KMS-11 (cell line): Measurements from ENCODE around the gene CACNA1E.

Experiments used
- H2AFZ ChIP-seq: fragments of 200-600 bp; sonication (generic); 2 replicates; pipeline ENCODE4 v1.6.1; 2016; ENCODE audit warnings: antibody characterized with exemption, mixed run types, low read depth
- H3K27ac ChIP-seq: fragments of 200-600 bp; sonication (generic); 2 replicates; pipeline ENCODE4 v1.6.1; 2016; ENCODE audit warnings: mild to moderate bottlenecking, mixed run types
- H3K27me3 ChIP-seq: fragments of 200-600 bp; sonication (generic); 2 replicates; pipeline ENCODE4 v1.6.1; 2017; ENCODE audit warnings: mild to moderate bottlenecking, low read depth, mixed run types, moderate library complexity; ENCODE audit not compliant: insufficient read depth
- H3K36me3 ChIP-seq: fragments of 200-600 bp; sonication (generic); 2 replicates; pipeline ENCODE4 v1.6.1; 2017; ENCODE audit warnings: mild to moderate bottlenecking, mixed run types; ENCODE audit not compliant: insufficient read depth
- H3K4me1 ChIP-seq: fragments of 200-600 bp; sonication (generic); 2 replicates; pipeline ENCODE4 v1.6.1; 2016; ENCODE audit warnings: mild to moderate bottlenecking, low read depth, mixed run types; ENCODE audit not compliant: poor library complexity, severe bottlenecking
- H3K4me2 ChIP-seq: fragments of 200-600 bp; sonication (generic); 2 replicates; pipeline ENCODE4 v1.7.0; 2016; ENCODE audit warnings: mild to moderate bottlenecking, mixed run types
- H3K4me3 ChIP-seq: fragments of 200-600 bp; sonication (generic); IDR thresholded peaks from 2 replicates; pipeline ENCODE4 v1.6.1; 2017; ENCODE audit warnings: low read depth, low read length, mixed read lengths; ENCODE audit not compliant: insufficient read depth
- H3K79me2 ChIP-seq: fragments of 200-600 bp; sonication (generic); 2 replicates; pipeline ENCODE4 v1.6.1; 2016; ENCODE audit warnings: low read depth, mixed run types; ENCODE audit not compliant: insufficient read depth
- H3K9ac ChIP-seq: fragments of 200-600 bp; sonication (generic); 2 replicates; pipeline ENCODE4 v1.6.1; 2016; ENCODE audit warnings: mild to moderate bottlenecking, mixed run types
- H4K20me1 ChIP-seq: fragments of 200-600 bp; sonication (generic); 2 replicates; pipeline ENCODE4 v1.6.1; 2016; ENCODE audit warnings: mild to moderate bottlenecking, mixed run types; ENCODE audit not compliant: insufficient read depth
- TF ChIP-seq, protein P1 (sequence below): fragments of 200-600 bp; sonication (generic); conservative IDR thresholded peaks from 2 replicates; pipeline ENCODE4 v1.6.1; 2017; ENCODE audit warnings: low read depth, mild to moderate bottlenecking, antibody characterized with exemption, low read length, moderate library complexity, mixed read lengths

The CACNA1E gene

DNA sequence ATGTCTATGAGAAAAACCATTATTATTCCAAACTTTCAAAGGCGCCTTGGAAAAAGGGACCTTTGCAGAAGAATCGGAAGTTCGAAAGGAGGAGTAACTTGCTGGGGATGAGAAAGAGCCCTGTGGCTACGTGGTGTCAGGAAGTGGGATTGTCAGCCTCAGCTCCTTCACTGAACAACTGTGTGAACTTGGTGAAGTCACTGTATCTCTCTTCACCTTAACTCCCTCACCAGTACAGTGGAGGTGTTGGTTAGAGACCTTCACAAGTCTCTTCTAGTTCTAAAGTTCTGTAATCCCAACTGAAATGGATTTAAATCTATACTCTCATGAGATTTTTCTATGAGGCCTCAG lies 285.6 kb downstream of the CACNA1E start:
- no peaks in the 10 kb centered on the region for H3K4me1 ChIP-seq
- H3K36me3 ChIP-seq: no peaks in the 10 kb centered on the region
- H3K9ac ChIP-seq: no peak overlapping the region
- H2AFZ ChIP-seq: no peak overlapping the region
- TF ChIP-seq, protein P1, sequence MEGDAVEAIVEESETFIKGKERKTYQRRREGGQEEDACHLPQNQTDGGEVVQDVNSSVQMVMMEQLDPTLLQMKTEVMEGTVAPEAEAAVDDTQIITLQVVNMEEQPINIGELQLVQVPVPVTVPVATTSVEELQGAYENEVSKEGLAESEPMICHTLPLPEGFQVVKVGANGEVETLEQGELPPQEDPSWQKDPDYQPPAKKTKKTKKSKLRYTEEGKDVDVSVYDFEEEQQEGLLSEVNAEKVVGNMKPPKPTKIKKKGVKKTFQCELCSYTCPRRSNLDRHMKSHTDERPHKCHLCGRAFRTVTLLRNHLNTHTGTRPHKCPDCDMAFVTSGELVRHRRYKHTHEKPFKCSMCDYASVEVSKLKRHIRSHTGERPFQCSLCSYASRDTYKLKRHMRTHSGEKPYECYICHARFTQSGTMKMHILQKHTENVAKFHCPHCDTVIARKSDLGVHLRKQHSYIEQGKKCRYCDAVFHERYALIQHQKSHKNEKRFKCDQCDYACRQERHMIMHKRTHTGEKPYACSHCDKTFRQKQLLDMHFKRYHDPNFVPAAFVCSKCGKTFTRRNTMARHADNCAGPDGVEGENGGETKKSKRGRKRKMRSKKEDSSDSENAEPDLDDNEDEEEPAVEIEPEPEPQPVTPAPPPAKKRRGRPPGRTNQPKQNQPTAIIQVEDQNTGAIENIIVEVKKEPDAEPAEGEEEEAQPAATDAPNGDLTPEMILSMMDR: no peak
- H4K20me1 ChIP-seq: no peaks in the 10 kb centered on the region
- H3K27ac ChIP-seq: no peak overlapping the region
- no peaks in the 10 kb centered on the region for H3K79me2 ChIP-seq
- no peak overlapping the region for H3K4me3 ChIP-seq
- no peak overlapping the region for H3K4me2 ChIP-seq
- H3K27me3 ChIP-seq: no peaks in the 10 kb centered on the region

DNA sequence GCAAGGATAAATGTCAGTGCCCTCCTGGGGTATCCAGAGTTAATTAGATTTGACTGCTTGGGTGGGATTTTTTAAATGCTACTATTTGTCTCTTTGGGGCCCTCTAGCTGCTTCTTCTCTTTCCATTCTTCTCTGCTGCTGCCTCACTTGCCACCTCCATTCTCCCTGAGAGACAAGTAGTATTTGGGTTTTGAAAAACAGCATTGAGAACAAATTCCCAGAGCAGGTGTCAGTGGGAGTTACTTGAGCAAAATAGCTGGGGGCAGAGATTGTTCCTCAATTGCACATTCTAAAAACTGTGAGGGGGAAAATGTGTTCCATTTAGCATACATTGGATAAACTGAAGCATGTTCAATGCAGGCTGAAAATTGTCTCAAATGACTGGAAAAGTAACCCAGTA lies 286.5 kb downstream of the CACNA1E start:
- no peak overlapping the region for H2AFZ ChIP-seq
- no peaks in the 10 kb centered on the region for H3K79me2 ChIP-seq
- no peaks in the 10 kb centered on the region for H3K4me1 ChIP-seq
- no peak overlapping the region for H3K4me2 ChIP-seq
- no peak overlapping the region for H3K4me3 ChIP-seq
- TF ChIP-seq, protein P1: no peak
- H3K27me3 ChIP-seq: no peaks in the 10 kb centered on the region
- H3K27ac ChIP-seq: no peak overlapping the region
- no peaks in the 10 kb centered on the region for H4K20me1 ChIP-seq
- no peak overlapping the region for H3K9ac ChIP-seq
- no peaks in the 10 kb centered on the region for H3K36me3 ChIP-seq

DNA sequence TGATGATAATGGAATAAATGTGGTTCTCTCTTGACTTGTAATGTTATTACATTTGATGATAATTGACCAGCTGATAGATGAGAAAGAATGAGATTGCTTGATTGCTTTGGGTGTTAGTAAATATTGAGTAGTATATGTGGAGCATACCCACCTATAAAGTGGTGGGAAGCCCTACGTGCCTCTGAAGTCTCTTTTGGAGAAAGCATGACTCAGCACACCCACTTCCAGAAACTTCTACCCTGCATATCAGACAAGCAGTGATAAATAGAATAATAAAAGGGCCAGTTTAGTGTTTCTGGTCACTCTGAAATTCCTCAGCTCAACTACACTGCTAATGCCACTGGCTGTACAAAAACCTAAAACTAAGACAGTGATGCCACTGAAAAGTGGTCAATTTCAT lies 289.4 kb downstream of the CACNA1E start:
- TF ChIP-seq, protein P1: no peak

DNA sequence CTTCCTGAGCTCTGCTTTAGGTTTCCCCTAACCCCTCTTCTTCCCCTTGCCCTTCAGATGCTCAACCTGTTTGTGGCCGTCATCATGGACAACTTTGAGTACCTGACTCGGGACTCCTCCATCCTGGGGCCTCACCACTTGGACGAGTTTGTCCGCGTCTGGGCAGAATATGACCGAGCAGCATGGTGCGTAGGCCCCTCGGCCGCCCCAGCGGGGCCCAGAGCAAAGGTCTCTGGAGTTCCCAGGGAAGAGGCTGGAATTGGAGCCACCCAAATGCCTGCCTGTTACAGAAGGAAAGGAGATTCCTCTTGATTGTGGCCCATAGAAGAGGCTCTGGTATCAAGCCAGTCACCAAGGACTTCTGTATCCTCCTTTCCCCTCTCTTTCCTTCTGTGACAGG lies 292.7 kb downstream of the CACNA1E start:
- H2AFZ ChIP-seq: no peak overlapping the region
- TF ChIP-seq, protein P1: no peak
- H3K9ac ChIP-seq: no peak overlapping the region
- no peaks in the 10 kb centered on the region for H3K79me2 ChIP-seq
- H3K4me3 ChIP-seq: no peak overlapping the region
- no peaks in the 10 kb centered on the region for H3K27me3 ChIP-seq
- no peaks in the 10 kb centered on the region for H3K4me1 ChIP-seq
- H3K36me3 ChIP-seq: no peaks in the 10 kb centered on the region
- H4K20me1 ChIP-seq: no peaks in the 10 kb centered on the region
- no peak overlapping the region for H3K4me2 ChIP-seq
- no peak overlapping the region for H3K27ac ChIP-seq

More for the DNA sequence above, 289.4 kb downstream of the CACNA1E start:
- Histone ChIP-seq H4K20me1 (no peaks in the 10 kb centered on the region), H3K4me1 (no peaks in the 10 kb centered on the region), H3K9ac (no peak overlapping the region), H3K4me3 (no peak overlapping the region), H3K36me3 (no peaks in the 10 kb centered on the region), H3K27ac (no peak overlapping the region), H3K27me3 (no peaks in the 10 kb centered on the region), H3K79me2 (no peaks in the 10 kb centered on the region), H3K4me2 (no peak overlapping the region), H2AFZ (no peak overlapping the region)

- Histone ChIP-seq H3K27ac (no peak overlapping the region), H3K36me3 (no peaks in the 10 kb centered on the region), H2AFZ (no peak overlapping the region), H3K9ac (no peak overlapping the region), H3K79me2 (no peaks in the 10 kb centered on the region), H3K4me1 (no peaks in the 10 kb centered on the region), H3K4me2 (no peak overlapping the region), H3K4me3 (no peak overlapping the region), H4K20me1 (no peaks in the 10 kb centered on the region), H3K27me3 (no peaks in the 10 kb centered on the region)
- TF ChIP-seq, protein P1: no peak
Measured at GRCh38 chr1:181777286-181777685, 294.0 kb downstream of the CACNA1E start.
